Iris pigment epithelial cell (primary cell): ENCODE results near the gene TBX22.
"Not testable (repeated sequence)": the region's sequence is repeated elsewhere in the genome, so short reads cannot be mapped to it uniquely, and the experiment has no call there.

Experiments used
- DNase-seq: peaks from one replicate; pipeline ENCODE4 v3.0.0-alpha.2; 2011; ENCODE audit warnings: low read depth

Gene TBX22

GRCh38 chrX:80014141-80014940 is at the start of gene TBX22:
Gene TBX22 (plus strand): TSS chrX:80014753. CDS start chrX:80022270, 7,517 bp downstream.
- no peak for DNase-seq

GRCh38 chrX:79975605-79976004 is 38.9 kb upstream of the TBX22 start:
- no peak for DNase-seq

GRCh38 chrX:80004458-80004857 is 10.1 kb upstream of the TBX22 start:
- no peak for DNase-seq

- no peak for DNase-seq
Observed at GRCh38 chrX:80011522-80011921, 3.0 kb upstream of the TBX22 start.

GRCh38 chrX:80016182-80016581 is 1.6 kb downstream of the TBX22 start:
- no peak for DNase-seq

- DNase-seq, result no peak
Observed at GRCh38 chrX:80021621-80022020, 7.1 kb downstream of the TBX22 start.

- no peak for DNase-seq
Observed at GRCh38 chrX:80022363-80023031, 7.9 kb downstream of the TBX22 start.

GRCh38 chrX:80026116-80026515 is 11.6 kb downstream of the TBX22 start:
- DNase-seq, result no peak

GRCh38 chrX:80066156-80066555 is 51.6 kb downstream of the TBX22 start:
- DNase-seq, result not testable (repeated sequence)

- DNase-seq, result not testable (repeated sequence)
Observed at GRCh38 chrX:80075625-80076024, 61.1 kb downstream of the TBX22 start.
